ENCODE results near the gene ECI2.

DNA sequence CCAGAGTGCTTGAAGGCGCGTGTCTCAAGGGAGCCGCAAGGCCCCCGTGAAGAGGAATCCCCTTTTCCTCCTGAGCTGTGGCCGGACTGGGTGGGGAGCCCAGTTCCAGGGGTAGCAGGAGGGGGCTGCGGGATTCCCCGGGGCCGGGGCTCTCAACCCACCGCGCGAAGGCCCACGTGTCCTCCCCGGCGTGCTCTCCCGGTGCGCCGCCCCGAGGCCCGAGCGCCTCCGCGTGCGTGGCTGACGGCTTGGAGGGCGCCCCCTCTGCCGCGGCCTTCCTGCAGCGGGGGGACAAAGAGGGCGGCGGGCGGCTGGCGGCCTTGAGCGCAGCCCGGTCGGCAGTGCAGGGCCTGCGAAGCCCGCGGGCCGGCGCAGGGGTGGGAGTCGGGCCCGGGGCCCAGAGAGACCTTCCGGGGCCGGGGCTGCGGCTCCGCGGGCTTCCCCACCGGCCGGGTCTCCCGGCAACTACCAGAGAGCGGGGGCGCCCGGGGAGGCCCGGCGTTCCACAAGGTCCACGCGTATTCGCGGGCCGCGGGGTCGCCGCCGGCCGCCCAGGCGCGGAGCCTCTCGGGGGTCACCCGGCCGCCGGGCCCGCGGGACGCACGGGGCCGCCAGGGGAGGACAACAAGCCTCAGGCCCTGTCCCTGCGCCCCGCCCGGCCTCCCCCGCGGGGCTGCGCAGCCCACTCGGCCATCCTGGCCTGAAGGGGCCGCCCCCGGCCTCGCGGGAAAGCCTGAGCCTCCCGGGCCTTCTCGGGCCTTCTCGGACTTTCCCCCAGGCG is 56.5 kb downstream of the ECI2 start, which contains the start of gene FAM217A:
- no peak for TF ChIP-seq POLR2A (IDR thresholded peaks at IDR 0.05)
- TF ChIP-seq, protein P1, sequence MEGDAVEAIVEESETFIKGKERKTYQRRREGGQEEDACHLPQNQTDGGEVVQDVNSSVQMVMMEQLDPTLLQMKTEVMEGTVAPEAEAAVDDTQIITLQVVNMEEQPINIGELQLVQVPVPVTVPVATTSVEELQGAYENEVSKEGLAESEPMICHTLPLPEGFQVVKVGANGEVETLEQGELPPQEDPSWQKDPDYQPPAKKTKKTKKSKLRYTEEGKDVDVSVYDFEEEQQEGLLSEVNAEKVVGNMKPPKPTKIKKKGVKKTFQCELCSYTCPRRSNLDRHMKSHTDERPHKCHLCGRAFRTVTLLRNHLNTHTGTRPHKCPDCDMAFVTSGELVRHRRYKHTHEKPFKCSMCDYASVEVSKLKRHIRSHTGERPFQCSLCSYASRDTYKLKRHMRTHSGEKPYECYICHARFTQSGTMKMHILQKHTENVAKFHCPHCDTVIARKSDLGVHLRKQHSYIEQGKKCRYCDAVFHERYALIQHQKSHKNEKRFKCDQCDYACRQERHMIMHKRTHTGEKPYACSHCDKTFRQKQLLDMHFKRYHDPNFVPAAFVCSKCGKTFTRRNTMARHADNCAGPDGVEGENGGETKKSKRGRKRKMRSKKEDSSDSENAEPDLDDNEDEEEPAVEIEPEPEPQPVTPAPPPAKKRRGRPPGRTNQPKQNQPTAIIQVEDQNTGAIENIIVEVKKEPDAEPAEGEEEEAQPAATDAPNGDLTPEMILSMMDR (IDR thresholded peaks at IDR 0.05) = no peak
